Endodermal cell (in vitro differentiated cells): ENCODE results near the gene CUEDC1. TPM values are rescaled to one million over a fixed set of nuclear protein-coding genes. Genes with fewer than 3 reads are reported as not detected.

ENCODE experiments used
- DNase-seq: peaks from one replicate; pipeline ENCODE4 v3.0.0-alpha.2; 2017
- H3K27ac ChIP-seq: 2 replicates; pipeline ENCODE4 v1.5.1; 2013; ENCODE audit warnings: mild to moderate bottlenecking, low read depth, low read length, moderate library complexity
- H3K27me3 ChIP-seq: 2 replicates; pipeline ENCODE4 v1.6.1; 2013; ENCODE audit warnings: mild to moderate bottlenecking, low read length, moderate library complexity; ENCODE audit not compliant: insufficient read depth, control insufficient read depth, poor library complexity, severe bottlenecking
- H3K36me3 ChIP-seq: 2 replicates; pipeline ENCODE4 v1.7.0; 2013; ENCODE audit warnings: mild to moderate bottlenecking, low read length, moderate library complexity; ENCODE audit not compliant: control insufficient read depth, insufficient read depth
- H3K4me1 ChIP-seq: one replicate; pipeline ENCODE4 v1.7.0; 2013; ENCODE audit warnings: low read length; ENCODE audit not compliant: control insufficient read depth, insufficient read depth
- H3K4me3 ChIP-seq: 2 replicates; pipeline ENCODE4 v1.5.1; 2013; ENCODE audit warnings: mild to moderate bottlenecking, low read length, moderate library complexity
- H3K9ac ChIP-seq: 2 replicates; pipeline ENCODE4 v1.6.1; 2013; ENCODE audit warnings: mild to moderate bottlenecking, low read length, moderate library complexity; ENCODE audit not compliant: poor library complexity, severe bottlenecking; ENCODE audit errors: extremely low read depth
- H3K9me3 ChIP-seq: 2 replicates; pipeline ENCODE4 v1.6.1; 2013; ENCODE audit warnings: mild to moderate bottlenecking, low read length, moderate library complexity; ENCODE audit not compliant: control insufficient read depth
- H3K27ac Mint-ChIP-seq: 2 replicates; pipeline ENCODE4 v1.8.0; 2020; ENCODE audit warnings: mixed read lengths
- H3K27me3 Mint-ChIP-seq: 2 replicates; pipeline ENCODE4 v1.8.0; 2021; ENCODE audit warnings: mild to moderate bottlenecking, mixed read lengths; ENCODE audit not compliant: insufficient read depth
- H3K36me3 Mint-ChIP-seq: 2 replicates; pipeline ENCODE4 v1.8.0; 2020; ENCODE audit warnings: low read depth, mixed read lengths
- H3K4me1 Mint-ChIP-seq: 2 replicates; pipeline ENCODE4 v1.8.0; 2020; ENCODE audit warnings: mixed read lengths
- H3K4me3 Mint-ChIP-seq: 2 replicates; pipeline ENCODE4 v1.8.0; 2020; ENCODE audit warnings: mild to moderate bottlenecking, moderate library complexity, mixed read lengths
- H3K9me3 Mint-ChIP-seq: 2 replicates; pipeline ENCODE4 v1.8.0; 2020; ENCODE audit warnings: mild to moderate bottlenecking, mixed read lengths
- WGBS, 2 experiments: methylation state at CpG; one replicate each; pipeline versions ENCODE4 v1.1.5 to v1.1.7; 2013; ENCODE audit warnings: missing lambda C conversion rate in 2 of 2, mixed read lengths in 1 of 2; ENCODE audit not compliant: insufficient coverage in 1 of 2, insufficient read length in 1 of 2; 5-methylcytosine and 5-hydroxymethylcytosine counted together
- total RNA-seq, 2 donors: library from RNA; stranded (reverse); fragmentation: NEBNext Ultra II Directional in 1 of 2; extraction: Animal tissue kit (Norgen Biotek cat#: 25700) in 1 of 2; gene quantifications; 2 replicates in 1 of 2; 3 replicates in 1 of 2; pipeline ENCODE4 v1.2.1, GENCODE V29; 2021
- TF ChIP-seq, protein P1 (sequence below): fragments of 200-600 bp; sonication (generic); conservative IDR thresholded peaks from 2 replicates; pipeline ENCODE4 v1.5.0; 2021; ENCODE audit warnings: antibody characterized with exemption, mild to moderate bottlenecking

Gene CUEDC1
- total RNA-seq, 2 donors from 2014 or later: 11.0 to 18.7 TPM

DNA sequence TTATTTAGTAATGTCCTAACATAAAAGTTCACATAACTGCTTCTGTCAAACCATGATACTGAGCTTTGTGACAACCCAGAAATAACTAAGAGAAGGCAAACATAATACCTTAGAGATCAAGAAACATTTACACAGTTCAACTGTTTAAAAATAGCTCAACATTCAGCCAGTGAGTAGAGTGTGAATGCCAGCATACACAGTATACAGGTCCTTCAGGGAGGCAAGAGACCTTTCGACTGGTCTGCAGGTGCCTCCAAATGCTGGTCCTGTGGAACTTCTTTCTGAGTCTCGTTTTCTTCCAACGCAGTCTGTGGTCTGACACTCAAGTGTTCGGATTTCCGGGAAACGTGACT, 115.7 kb downstream of the CUEDC1 start:
- H3K4me3 Mint-ChIP-seq: no peak overlapping the region
- Histone ChIP-seq H3K27ac (no peak overlapping the region), H3K4me3 (no peak overlapping the region), H3K27me3 (no peaks in the 10 kb centered on the region), H3K9ac (no peak overlapping the region), H3K9me3 (no peaks in the 10 kb centered on the region), H3K4me1 (no peaks in the 10 kb centered on the region), H3K36me3 (peaks cover 47% of the 10 kb centered on the region)
- H3K27me3 Mint-ChIP-seq: no peaks in the 10 kb centered on the region
- H3K36me3 Mint-ChIP-seq: peaks cover 29% of the 10 kb centered on the region
- TF ChIP-seq, protein P1, sequence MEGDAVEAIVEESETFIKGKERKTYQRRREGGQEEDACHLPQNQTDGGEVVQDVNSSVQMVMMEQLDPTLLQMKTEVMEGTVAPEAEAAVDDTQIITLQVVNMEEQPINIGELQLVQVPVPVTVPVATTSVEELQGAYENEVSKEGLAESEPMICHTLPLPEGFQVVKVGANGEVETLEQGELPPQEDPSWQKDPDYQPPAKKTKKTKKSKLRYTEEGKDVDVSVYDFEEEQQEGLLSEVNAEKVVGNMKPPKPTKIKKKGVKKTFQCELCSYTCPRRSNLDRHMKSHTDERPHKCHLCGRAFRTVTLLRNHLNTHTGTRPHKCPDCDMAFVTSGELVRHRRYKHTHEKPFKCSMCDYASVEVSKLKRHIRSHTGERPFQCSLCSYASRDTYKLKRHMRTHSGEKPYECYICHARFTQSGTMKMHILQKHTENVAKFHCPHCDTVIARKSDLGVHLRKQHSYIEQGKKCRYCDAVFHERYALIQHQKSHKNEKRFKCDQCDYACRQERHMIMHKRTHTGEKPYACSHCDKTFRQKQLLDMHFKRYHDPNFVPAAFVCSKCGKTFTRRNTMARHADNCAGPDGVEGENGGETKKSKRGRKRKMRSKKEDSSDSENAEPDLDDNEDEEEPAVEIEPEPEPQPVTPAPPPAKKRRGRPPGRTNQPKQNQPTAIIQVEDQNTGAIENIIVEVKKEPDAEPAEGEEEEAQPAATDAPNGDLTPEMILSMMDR: no peak
- peaks cover 9% of the 10 kb centered on the region for H3K4me1 Mint-ChIP-seq
- WGBS, 2 experiments: 97 to 98% methylated on average over 6 of the region's 6 CpGs
- no peaks in the 10 kb centered on the region for H3K9me3 Mint-ChIP-seq
- no peak overlapping the region for H3K27ac Mint-ChIP-seq
- no peak for DNase-seq

DNA sequence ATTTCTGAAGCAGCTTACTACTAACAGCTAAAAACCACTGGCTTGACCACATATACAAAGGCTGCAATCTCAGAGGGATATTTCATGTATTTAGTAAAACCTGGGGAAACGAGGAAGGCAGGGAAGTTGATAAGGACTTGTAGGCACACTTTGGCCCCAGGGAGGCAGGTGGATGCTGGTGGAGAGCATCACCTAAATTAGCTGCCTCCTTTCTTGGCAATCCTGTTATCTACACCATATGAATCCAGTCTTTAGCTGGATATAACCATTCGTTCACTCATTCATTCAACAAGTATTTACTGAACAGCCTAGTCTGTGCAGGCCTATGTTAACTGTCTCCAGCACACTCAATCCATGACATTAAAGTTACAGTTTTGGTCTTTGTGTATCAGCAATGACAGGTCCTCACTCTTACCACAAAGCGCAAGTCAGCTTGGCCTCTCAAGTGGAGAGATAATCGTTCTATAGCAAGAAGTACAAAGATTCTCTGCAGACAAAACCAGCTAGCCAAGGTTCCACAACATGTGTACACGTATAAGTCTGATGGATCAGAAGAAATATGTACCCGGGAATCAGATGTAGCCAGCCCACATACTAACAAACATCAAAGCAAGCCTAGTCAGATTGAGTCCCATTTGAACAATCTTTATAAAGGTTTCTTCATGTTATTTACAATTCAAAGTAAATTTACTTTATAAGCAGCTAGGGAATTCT, 116.2 kb downstream of the CUEDC1 start:
- no peak overlapping the region for H3K9ac ChIP-seq
- H3K4me1 ChIP-seq: no peaks in the 10 kb centered on the region
- Mint-ChIP-seq H3K27ac (no peak overlapping the region), H3K9me3 (no peaks in the 10 kb centered on the region), H3K4me1 (peaks cover 10% of the 10 kb centered on the region), H3K27me3 (no peaks in the 10 kb centered on the region), H3K4me3 (no peak overlapping the region), H3K36me3 (peaks cover 29% of the 10 kb centered on the region)
- WGBS, 2 experiments: 92 to 100% methylated on average over 4 to 5 of the region's 6 CpGs
- no peak for DNase-seq
- TF ChIP-seq, protein P1: no peak
- H3K27me3 ChIP-seq: no peaks in the 10 kb centered on the region
- H3K4me3 ChIP-seq: no peak overlapping the region
- no peaks in the 10 kb centered on the region for H3K9me3 ChIP-seq
- peaks cover 47% of the 10 kb centered on the region for H3K36me3 ChIP-seq
- H3K27ac ChIP-seq: no peak overlapping the region

DNA sequence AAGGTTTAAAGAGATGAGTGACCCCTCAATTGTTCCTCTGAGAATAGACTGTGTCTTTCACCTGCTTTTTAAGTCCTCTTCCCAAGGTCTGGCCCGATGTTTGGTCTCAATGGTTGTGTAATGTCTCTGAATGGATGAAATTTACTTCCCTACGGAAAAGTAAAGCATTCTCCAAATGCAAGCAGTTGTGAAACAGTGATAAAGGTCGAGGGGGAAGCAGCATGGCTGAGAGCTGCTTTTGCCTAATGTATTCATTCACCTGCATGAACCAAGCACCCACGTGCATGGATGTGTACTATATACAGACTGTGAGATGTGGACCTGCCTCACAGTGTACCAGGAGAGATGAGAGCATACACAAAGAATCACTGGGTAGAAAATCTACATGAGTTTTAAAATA, 116.8 kb downstream of the CUEDC1 start:
- no peaks in the 10 kb centered on the region for H3K9me3 Mint-ChIP-seq
- DNase-seq: no peak
- H3K4me1 ChIP-seq: no peaks in the 10 kb centered on the region
- H3K27me3 ChIP-seq: no peaks in the 10 kb centered on the region
- TF ChIP-seq, protein P1: no peak
- H3K9me3 ChIP-seq: no peaks in the 10 kb centered on the region
- WGBS, 2 experiments: 90 to 94% methylated on average over 2 to 4 of the region's 4 CpGs
- H3K36me3 ChIP-seq: peaks cover 47% of the 10 kb centered on the region
- no peak overlapping the region for H3K4me3 ChIP-seq
- H3K27ac Mint-ChIP-seq: no peak overlapping the region
- peaks cover 28% of the 10 kb centered on the region for H3K36me3 Mint-ChIP-seq
- no peak overlapping the region for H3K27ac ChIP-seq
- H3K4me3 Mint-ChIP-seq: no peak overlapping the region
- no peak overlapping the region for H3K9ac ChIP-seq
- H3K4me1 Mint-ChIP-seq: peaks cover 10% of the 10 kb centered on the region
- H3K27me3 Mint-ChIP-seq: no peaks in the 10 kb centered on the region
